ENCODE results near the gene GLT1D1.
"Not testable (repeated sequence)": the region's sequence is repeated elsewhere in the genome, so short reads cannot be mapped to it uniquely, and the experiment has no call there.

GLT1D1 gene

DNA sequence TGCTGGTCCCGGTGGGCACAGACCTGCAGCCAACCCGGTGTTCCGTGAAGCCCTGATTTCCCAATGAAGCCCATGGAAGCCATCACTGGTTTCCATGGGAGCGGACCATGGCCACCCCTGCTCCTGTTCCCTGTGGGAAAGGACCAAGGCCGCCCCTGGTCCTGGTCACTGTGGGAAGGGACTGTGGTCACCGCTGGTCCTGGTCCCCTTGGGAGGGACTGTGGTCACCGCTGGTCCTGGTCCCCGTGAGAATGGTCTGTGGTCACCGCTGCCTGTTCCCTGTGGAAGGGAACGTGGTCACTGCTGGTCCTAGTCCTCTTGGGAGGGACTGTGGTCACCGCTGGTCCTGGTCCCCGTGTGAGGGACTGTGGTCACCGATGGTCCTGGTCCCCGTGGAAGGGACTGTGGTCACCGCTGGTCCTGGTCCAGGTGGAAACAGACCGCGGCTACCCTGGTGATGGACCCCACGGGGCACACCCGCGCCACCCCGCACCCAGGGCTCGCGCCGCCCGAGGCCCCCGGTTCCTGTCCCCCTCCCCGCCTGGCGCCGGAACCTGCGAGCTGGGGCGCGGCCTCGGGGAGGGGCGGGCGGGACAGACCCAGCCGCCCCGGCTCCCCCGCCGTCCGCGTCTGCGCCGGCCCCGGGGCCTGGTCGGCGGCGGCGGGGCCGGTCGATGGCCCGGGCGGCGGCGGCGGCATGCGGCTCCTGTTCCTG is at the start of gene GLT1D1:
Gene GLT1D1, plus strand, starts transcription at position 594 of the 715 bp plus-strand sequence. Its CDS starts 104 bp downstream, at position 698.
- Mint-ChIP-seq H3K36me3 (ENCODE audit: low read depth) (no peaks in the 10 kb centered on the region), H3K9me3 (no peaks in the 10 kb centered on the region), H3K27ac (peak within 1 kb of the TSS; percentile 72), H3K4me1 (ENCODE audit: low read depth) (peaks cover 28% of the 10 kb centered on the region), H3K27me3 (peaks cover 13% of the 10 kb centered on the region), H3K4me3 (peak within 1 kb of the TSS; percentile 82)
- intact Hi-C loops (cut with micrococcal nuclease), result no loop called here

- no peaks in the 10 kb centered on the region for H3K27me3 Mint-ChIP-seq
- peaks cover 35% of the 10 kb centered on the region for H3K4me1 Mint-ChIP-seq (ENCODE audit: low read depth)
- no peaks in the 10 kb centered on the region for H3K9me3 Mint-ChIP-seq
- H3K4me3 Mint-ChIP-seq, result no peak overlapping the region
- H3K27ac Mint-ChIP-seq, result no peak overlapping the region
- peaks cover 75% of the 10 kb centered on the region for H3K36me3 Mint-ChIP-seq (ENCODE audit: low read depth)
- intact Hi-C loops (cut with micrococcal nuclease), result no loop called here
Measured at GRCh38 chr12:128803788-128804187, 49.5 kb upstream of the GLT1D1 start.

GRCh38 chr12:128804762-128805161 is 48.5 kb upstream of the GLT1D1 start:
- Mint-ChIP-seq H3K4me3 (no peak overlapping the region), H3K27me3 (no peaks in the 10 kb centered on the region), H3K4me1 (ENCODE audit: low read depth) (peaks cover 43% of the 10 kb centered on the region), H3K36me3 (ENCODE audit: low read depth) (peaks cover 75% of the 10 kb centered on the region), H3K9me3 (no peaks in the 10 kb centered on the region), H3K27ac (no peak overlapping the region)
- intact Hi-C loops (cut with micrococcal nuclease), result no loop called here

DNA sequence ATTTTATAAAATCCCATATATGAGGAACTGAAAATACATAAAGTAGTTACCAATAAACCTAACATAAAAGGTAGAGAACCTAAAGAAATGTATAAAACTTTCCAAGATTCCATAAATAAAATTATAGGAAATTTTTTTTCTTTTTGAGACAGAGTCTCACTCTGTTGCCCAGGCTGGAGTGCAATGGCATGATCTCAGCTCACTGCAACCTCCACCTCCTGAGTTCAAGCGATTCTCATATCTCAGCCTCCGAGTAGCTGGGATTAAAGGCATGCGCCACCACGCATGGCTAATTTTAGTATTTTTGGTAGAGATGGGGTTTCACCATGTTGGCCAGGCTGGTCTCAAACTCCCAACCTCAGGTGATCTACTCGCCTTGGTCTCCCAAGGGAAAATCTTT is 47.9 kb upstream of the GLT1D1 start:
- intact Hi-C loops (cut with micrococcal nuclease); H3K27ac Mint-ChIP-seq; H3K4me3 Mint-ChIP-seq; H3K27me3 Mint-ChIP-seq; H3K9me3 Mint-ChIP-seq: not testable (repeated sequence)
- Mint-ChIP-seq H3K4me1 (ENCODE audit: low read depth) (peaks cover 49% of the 10 kb centered on the region), H3K36me3 (ENCODE audit: low read depth) (peaks cover 75% of the 10 kb centered on the region)

DNA sequence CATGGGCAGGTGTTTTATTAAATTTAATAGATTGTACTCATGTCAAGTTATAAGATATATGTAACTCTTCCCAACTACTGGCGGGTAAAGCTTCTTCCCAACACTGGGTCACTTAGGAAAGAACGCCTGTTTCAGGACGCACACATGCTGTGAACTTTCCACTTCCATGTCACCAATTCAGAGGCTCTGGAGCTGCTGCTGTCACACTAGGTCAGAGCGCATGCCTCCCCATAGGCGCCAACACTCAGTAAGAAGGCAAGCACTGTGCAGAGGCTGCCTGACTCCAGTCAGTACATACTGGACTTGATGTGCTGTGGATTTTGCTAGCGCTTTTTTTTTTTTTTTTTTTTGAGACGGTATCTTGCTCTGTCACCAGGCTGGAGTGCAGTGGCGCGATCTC is 46.7 kb upstream of the GLT1D1 start:
- Mint-ChIP-seq H3K27ac (peak overlapping the region; percentile 80), H3K4me3 (no peak overlapping the region), H3K36me3 (ENCODE audit: low read depth) (peaks cover 64% of the 10 kb centered on the region), H3K9me3 (no peaks in the 10 kb centered on the region), H3K27me3 (no peaks in the 10 kb centered on the region), H3K4me1 (ENCODE audit: low read depth) (peaks cover 61% of the 10 kb centered on the region)
- intact Hi-C loops (cut with micrococcal nuclease), result loop anchor here (2.0 kb wide), 1 partner anchor 18 kb away; no protein-coding TSS in a partner anchor

DNA sequence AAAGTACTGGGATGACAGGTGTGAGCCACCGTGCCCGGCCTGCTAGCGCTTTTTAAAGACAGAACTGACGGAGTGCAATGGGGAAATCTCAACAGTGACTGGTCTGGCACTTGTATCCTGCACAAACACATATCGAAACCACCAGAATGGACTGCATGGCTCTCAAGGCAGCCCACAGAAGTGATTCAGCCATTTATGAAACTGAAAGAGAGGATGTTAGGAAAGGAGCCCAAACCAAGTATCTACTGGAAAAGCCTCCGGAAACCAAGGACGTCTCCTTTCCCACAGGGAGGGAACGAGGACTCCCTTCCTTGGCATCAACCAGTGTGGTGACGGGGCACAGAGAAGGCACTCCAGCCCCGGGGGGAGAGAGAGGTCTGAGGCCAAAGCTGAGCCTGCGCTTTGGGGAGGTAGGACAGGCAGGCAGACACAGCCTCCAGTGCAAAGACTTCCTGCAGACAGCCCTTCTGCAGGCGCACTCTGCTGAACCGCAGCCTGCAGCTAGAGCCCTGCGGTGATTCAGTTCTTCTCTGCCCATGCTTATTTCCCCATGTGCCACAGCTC is 46.0 kb upstream of the GLT1D1 start:
- H3K27me3 Mint-ChIP-seq, result no peaks in the 10 kb centered on the region
- H3K4me1 Mint-ChIP-seq (ENCODE audit: low read depth), result peaks cover 63% of the 10 kb centered on the region
- peak overlapping the region; percentile 69 for H3K4me3 Mint-ChIP-seq
- H3K27ac Mint-ChIP-seq, result peak overlapping the region; percentile 80
- no peaks in the 10 kb centered on the region for H3K9me3 Mint-ChIP-seq
- intact Hi-C loops (cut with micrococcal nuclease), result loop anchor here (2.0 kb wide), 1 partner anchor 18 kb away; no protein-coding TSS in a partner anchor
- peaks cover 68% of the 10 kb centered on the region for H3K36me3 Mint-ChIP-seq (ENCODE audit: low read depth)

GRCh38 chr12:128808651-128809050 is 44.6 kb upstream of the GLT1D1 start:
- H3K27me3 Mint-ChIP-seq, result no peaks in the 10 kb centered on the region
- no peak overlapping the region for H3K27ac Mint-ChIP-seq
- H3K4me1 Mint-ChIP-seq (ENCODE audit: low read depth), result peaks cover 66% of the 10 kb centered on the region
- intact Hi-C loops (cut with micrococcal nuclease), result no loop called here
- no peaks in the 10 kb centered on the region for H3K9me3 Mint-ChIP-seq
- H3K4me3 Mint-ChIP-seq, result no peak overlapping the region
- peaks cover 68% of the 10 kb centered on the region for H3K36me3 Mint-ChIP-seq (ENCODE audit: low read depth)

- Mint-ChIP-seq H3K27ac (peak overlapping the region; percentile 93), H3K9me3 (no peaks in the 10 kb centered on the region), H3K4me3 (peak overlapping the region; percentile 72), H3K27me3 (no peaks in the 10 kb centered on the region), H3K36me3 (ENCODE audit: low read depth) (peaks cover 71% of the 10 kb centered on the region), H3K4me1 (ENCODE audit: low read depth) (peaks cover 74% of the 10 kb centered on the region)
- intact Hi-C loops (cut with micrococcal nuclease), result loop anchor here (10.0 kb wide), 1 partner anchor 104 kb away; no protein-coding TSS in a partner anchor
Measured at GRCh38 chr12:128810182-128811127, 42.8 kb upstream of the GLT1D1 start.

DNA sequence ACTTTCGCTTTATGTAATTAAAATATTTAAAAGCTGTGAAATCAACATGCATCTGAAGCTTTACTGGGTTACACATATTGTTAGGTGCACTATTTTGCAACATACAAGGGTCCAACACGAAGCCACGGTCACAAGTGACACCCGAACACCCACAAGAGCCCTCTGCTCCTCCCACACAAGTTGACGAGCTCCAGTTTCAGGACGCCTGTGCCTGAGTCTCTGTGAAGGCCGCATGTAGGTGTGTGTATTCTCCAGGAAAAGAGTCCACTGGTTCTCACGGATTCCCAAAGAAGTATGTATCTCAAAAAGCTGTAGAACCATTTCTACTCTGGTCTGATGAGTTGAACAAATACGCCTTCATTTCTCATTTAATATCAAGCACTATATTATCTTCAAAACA is 41.5 kb upstream of the GLT1D1 start:
- intact Hi-C loops (cut with micrococcal nuclease), result loop anchor here (10.0 kb wide), 1 partner anchor 103 kb away; no protein-coding TSS in a partner anchor
- peaks cover 77% of the 10 kb centered on the region for H3K4me1 Mint-ChIP-seq (ENCODE audit: low read depth)
- H3K27ac Mint-ChIP-seq, result no peak overlapping the region
- no peaks in the 10 kb centered on the region for H3K9me3 Mint-ChIP-seq
- H3K4me3 Mint-ChIP-seq, result no peak overlapping the region
- peaks cover 70% of the 10 kb centered on the region for H3K36me3 Mint-ChIP-seq (ENCODE audit: low read depth)
- H3K27me3 Mint-ChIP-seq, result no peaks in the 10 kb centered on the region

DNA sequence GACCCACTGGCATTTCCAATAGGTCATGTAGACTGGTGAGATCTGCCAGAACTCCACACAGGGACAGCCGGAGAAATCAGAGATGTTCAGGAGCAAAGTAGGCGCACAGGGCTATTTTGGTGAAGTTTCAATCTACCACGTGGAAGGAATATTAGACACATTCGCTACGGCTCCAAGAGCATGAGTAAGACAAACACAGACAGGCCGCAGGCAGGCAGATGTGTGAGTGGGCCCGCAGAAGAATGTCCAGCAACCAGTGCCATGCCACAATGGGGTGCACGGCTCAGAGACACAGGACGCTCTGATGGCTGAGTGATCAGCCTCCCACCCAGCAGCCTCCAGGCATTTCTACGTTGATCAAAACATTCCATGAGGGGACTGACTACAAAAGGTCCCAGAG is 39.9 kb upstream of the GLT1D1 start:
- no peak overlapping the region for H3K27ac Mint-ChIP-seq
- peaks cover 63% of the 10 kb centered on the region for H3K36me3 Mint-ChIP-seq (ENCODE audit: low read depth)
- H3K9me3 Mint-ChIP-seq, result no peaks in the 10 kb centered on the region
- no peaks in the 10 kb centered on the region for H3K27me3 Mint-ChIP-seq
- H3K4me1 Mint-ChIP-seq (ENCODE audit: low read depth), result peaks cover 80% of the 10 kb centered on the region
- no peak overlapping the region for H3K4me3 Mint-ChIP-seq
- intact Hi-C loops (cut with micrococcal nuclease), result loop anchor here (10.0 kb wide), 1 partner anchor 101 kb away; no protein-coding TSS in a partner anchor

DNA sequence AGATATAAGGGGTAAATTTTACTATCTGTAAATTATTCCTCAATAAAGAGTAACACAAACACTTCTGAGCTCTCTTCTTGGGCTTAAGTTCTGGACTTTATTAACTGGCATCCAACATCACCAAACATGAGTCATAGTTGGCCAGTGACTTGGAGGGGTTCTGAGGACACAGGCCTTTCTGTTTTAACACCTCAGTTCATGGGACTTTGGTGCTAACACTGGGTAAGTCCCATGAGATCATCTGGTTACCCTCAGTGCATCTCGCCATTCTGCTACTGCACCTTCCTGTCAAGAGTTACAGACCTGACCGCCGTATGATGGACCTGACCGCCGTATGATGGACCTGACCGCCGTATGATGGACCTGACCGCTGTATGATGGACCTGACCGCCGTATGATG is 39.4 kb upstream of the GLT1D1 start:
- H3K27me3 Mint-ChIP-seq, result no peaks in the 10 kb centered on the region
- intact Hi-C loops (cut with micrococcal nuclease), result loop anchor here (10.0 kb wide), 1 partner anchor 101 kb away; no protein-coding TSS in a partner anchor
- H3K4me3 Mint-ChIP-seq, result no peak overlapping the region
- peaks cover 58% of the 10 kb centered on the region for H3K36me3 Mint-ChIP-seq (ENCODE audit: low read depth)
- no peaks in the 10 kb centered on the region for H3K9me3 Mint-ChIP-seq
- no peak overlapping the region for H3K27ac Mint-ChIP-seq
- H3K4me1 Mint-ChIP-seq (ENCODE audit: low read depth), result peaks cover 80% of the 10 kb centered on the region

DNA sequence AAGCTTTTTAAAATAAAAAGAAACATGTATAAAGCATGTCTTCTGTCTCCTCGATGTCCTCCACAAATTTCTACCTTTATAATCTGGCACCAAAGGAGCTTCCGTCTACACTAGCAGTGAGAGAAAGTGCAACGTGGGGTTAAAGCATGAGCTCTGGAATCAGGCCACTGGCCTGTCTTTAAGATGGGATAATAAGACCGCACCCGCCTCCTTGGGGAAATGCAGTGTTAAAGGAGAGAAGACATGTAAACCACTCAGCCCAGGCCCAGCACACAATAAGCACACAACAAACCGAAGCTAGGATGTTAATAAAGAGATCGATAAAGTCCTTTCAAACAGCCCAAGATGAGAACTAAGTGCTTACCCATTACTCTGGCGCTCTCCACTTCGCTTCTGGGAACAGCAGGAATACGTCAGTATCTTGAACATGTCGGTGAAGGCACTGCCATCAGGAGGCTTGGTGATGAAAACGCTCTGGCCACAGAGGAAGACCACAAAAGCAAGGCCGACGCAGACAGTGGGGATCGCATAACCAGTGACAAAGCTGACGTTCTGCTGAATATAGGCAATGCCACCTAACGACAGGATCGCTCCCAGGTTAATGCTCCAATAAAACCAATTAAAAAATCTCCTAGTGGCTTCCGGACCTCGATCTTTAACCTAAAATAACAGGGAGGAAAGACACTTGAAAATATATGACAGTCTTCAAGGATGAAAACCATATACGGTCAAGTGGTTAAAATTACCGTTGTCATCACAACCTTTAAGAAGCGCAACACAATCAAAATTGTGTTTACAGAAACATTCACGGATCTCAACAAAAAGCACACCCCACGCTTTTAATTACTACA is 38.6 kb upstream of the GLT1D1 start:
- no peak overlapping the region for H3K27ac Mint-ChIP-seq
- H3K4me1 Mint-ChIP-seq (ENCODE audit: low read depth), result peaks cover 79% of the 10 kb centered on the region
- H3K27me3 Mint-ChIP-seq, result no peaks in the 10 kb centered on the region
- H3K36me3 Mint-ChIP-seq (ENCODE audit: low read depth), result peaks cover 57% of the 10 kb centered on the region
- H3K4me3 Mint-ChIP-seq, result no peak overlapping the region
- H3K9me3 Mint-ChIP-seq, result no peaks in the 10 kb centered on the region
- intact Hi-C loops (cut with micrococcal nuclease), result loop anchor here (10.0 kb wide), 1 partner anchor 100 kb away; no protein-coding TSS in a partner anchor

Measured in dendritic cell treated with granulocyte-macrophage colony-stimulating factor and Interleukin-4, amounts not matched to agents 40 ng/mL and 50 ng/mL, for 4 days (primary cell).